Measurements from ENCODE around the gene RELA. TPM values are rescaled to one million over a fixed set of nuclear protein-coding genes. Genes with fewer than 3 reads are reported as not detected.

The RELA gene
- total and polyA plus RNA-seq, 2 of the 13 experiments (the other 11 are each of a cell fraction or from before 2014, with no cell fraction given): 21.4 to 40.5 TPM

GRCh38 chr11:65615229-65615949 lies 47.3 kb downstream of the RELA start, which contains the start of gene PCNX3 (continued):
- TF ChIP-seq KLF6 (CRISPR knock-in tag; IDR thresholded peaks at IDR 0.05): no peak
- TF ChIP-seq SAFB2 (CRISPR knock-in tag; IDR thresholded peaks at IDR 0.05; ENCODE audit: borderline replicate concordance, low read depth): peak; percentile 79; the same call in 1 of the 2 replicates
- TF ChIP-seq GTF3A (CRISPR knock-in tag; conservative IDR thresholded peaks at IDR 0.05): 0 out of 2 replicates have a peak, but pooled peaks have one; percentile 3
- no peak for TF ChIP-seq ZNF709 (CRISPR knock-in tag; IDR thresholded peaks at IDR 0.05)
- no peak for TF ChIP-seq ZNF629 (CRISPR knock-in tag; conservative IDR thresholded peaks at IDR 0.05)
- no peak; the same call in 1 of the 2 replicates for TF ChIP-seq ZNF44 (CRISPR knock-in tag; IDR thresholded peaks at IDR 0.05)
- peak; percentile 83 for TF ChIP-seq DRAP1 (CRISPR knock-in tag; IDR thresholded peaks at IDR 0.05)
- TF ChIP-seq ZNF33A (CRISPR knock-in tag; IDR thresholded peaks at IDR 0.05; ENCODE audit: borderline replicate concordance): no peak
- no peak for TF ChIP-seq ZNF678 (CRISPR knock-in tag; IDR thresholded peaks at IDR 0.05)
- no peak for TF ChIP-seq AHDC1 (CRISPR knock-in tag; IDR thresholded peaks at IDR 0.05; ENCODE audit: borderline replicate concordance)
- peak; percentile 76; the same call in 1 of the 2 replicates for TF ChIP-seq ZC3H13 (CRISPR knock-in tag; IDR thresholded peaks at IDR 0.05)
- TF ChIP-seq ZNF549 (CRISPR knock-in tag; IDR thresholded peaks at IDR 0.05): no peak
- no peak for TF ChIP-seq ZNF326 (CRISPR knock-in tag; IDR thresholded peaks at IDR 0.05; ENCODE audit: borderline replicate concordance)
- TF ChIP-seq CAMTA2 (CRISPR knock-in tag; IDR thresholded peaks at IDR 0.05; ENCODE audit: borderline replicate concordance): no peak
- peak; percentile 72 for TF ChIP-seq ZNF143 (CRISPR knock-in tag; IDR thresholded peaks at IDR 0.05)
- peak; percentile 30; the same call in 1 of the 2 replicates for TF ChIP-seq ZGPAT (CRISPR knock-in tag; IDR thresholded peaks at IDR 0.05)
- peak; percentile 85; the same call in 1 of the 2 replicates for TF ChIP-seq YEATS2 (CRISPR knock-in tag; IDR thresholded peaks at IDR 0.05; ENCODE audit: borderline replicate concordance)
- TF ChIP-seq RBM39 (IDR thresholded peaks at IDR 0.05; ENCODE audit: low read depth, low read length, poor library complexity, severe bottlenecking): no peak
- no peak for TF ChIP-seq ATAD3A (CRISPR knock-in tag; IDR thresholded peaks at IDR 0.05)
- TF ChIP-seq NFRKB (IDR thresholded peaks at IDR 0.05): no peak
- no peak for TF ChIP-seq ZNF33B (CRISPR knock-in tag; IDR thresholded peaks at IDR 0.05)
- no peak for TF ChIP-seq HOXA9 (CRISPR knock-in tag; IDR thresholded peaks at IDR 0.05; ENCODE audit: borderline replicate concordance)
- no peak for TF ChIP-seq ZZZ3 (CRISPR knock-in tag; IDR thresholded peaks at IDR 0.05; ENCODE audit: borderline replicate concordance)
- TF ChIP-seq ZNF17 (CRISPR knock-in tag; IDR thresholded peaks at IDR 0.05): no peak

All from HepG2 (cell line).